Stimulated activated CD8-positive, alpha-beta memory T cell treated with anti-CD3 and anti-CD28 coated beads, Interleukin-2, amount 100 ng/mL, for 48 hours (primary cell): Measurements from ENCODE around the gene EID1.
"Not testable (repeated sequence)": the region's sequence is repeated elsewhere in the genome, so short reads cannot be mapped to it uniquely, and the experiment has no call there.

Experiments
- DNase-seq, 2 donors: peaks; one replicate each; pipeline ENCODE4 v3.0.0-alpha.2; 2020; ENCODE audit warnings: low read depth in 2 of 2

The EID1 gene, protein sequence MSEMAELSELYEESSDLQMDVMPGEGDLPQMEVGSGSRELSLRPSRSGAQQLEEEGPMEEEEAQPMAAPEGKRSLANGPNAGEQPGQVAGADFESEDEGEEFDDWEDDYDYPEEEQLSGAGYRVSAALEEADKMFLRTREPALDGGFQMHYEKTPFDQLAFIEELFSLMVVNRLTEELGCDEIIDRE

GRCh38 chr15:48877630-48878595, at the start of gene EID1:
Gene EID1 (plus strand): TSS chr15:48878134. CDS start chr15:48878177, 43 bp downstream.
- DNase-seq: peak; percentile 88 to 89

GRCh38 chr15:48828471-48828870, 49.5 kb upstream of the EID1 start:
- no peak for DNase-seq

GRCh38 chr15:48828906-48829305, 49.0 kb upstream of the EID1 start:
- DNase-seq: no peak

DNA sequence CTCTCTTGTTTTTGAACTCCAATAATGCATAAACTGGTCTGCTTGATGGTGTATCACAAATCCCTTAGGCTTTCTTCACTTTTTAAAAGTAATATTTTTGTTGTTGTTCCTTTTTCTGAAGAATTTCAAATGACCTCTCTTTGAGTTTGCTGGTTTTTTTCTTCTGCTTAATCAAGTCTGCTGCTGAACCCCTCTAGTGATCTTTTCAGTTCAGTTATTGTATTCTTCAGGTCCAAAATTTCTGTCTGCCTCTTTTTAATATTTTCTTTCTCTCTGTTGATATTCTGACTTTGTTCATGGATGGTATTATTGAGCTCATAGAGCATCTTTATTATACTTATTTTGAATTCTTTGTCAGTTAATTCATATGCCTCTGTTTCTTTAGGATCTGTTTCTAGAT, 45.3 kb upstream of the EID1 start:
- DNase-seq: no peak

DNA sequence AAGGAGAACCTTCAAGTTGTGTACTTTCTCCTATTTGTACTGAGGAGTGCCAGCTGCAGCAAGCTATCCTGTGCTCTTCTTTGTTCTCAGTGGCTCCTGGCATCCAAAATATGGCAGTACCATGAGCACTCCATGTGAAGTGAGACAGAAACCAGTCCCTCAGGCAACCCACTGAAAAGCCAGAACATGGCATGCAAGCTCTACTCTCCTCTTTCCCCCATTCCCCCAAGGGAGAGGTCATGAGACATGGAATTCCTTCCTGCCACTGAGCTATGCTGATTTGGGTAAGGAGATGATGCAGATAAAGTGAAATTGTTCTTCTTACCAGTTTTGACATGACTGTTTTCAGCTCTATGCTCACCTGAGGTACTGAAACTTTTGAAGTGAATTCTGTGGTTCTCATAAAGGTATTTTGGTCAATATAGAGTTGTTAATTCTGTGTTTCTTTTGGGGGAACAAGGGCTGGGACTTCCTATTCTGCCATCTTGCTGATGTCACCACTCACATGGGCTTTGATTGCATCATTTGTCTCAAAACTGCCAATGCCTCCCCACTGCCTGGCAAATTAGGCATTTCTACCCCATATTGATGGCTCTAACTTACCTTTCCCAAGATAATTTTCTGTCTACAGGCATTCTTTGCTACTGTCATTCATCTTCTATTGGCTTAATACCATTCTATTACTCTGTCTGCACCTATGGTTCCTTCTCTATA, 44.3 kb upstream of the EID1 start:
- no peak for DNase-seq

- no peak for DNase-seq
These were observed 43.2 kb upstream of the EID1 start for GRCh38 chr15:48834756-48835155.

GRCh38 chr15:48842501-48842900, 35.4 kb upstream of the EID1 start:
- DNase-seq: no peak

DNA sequence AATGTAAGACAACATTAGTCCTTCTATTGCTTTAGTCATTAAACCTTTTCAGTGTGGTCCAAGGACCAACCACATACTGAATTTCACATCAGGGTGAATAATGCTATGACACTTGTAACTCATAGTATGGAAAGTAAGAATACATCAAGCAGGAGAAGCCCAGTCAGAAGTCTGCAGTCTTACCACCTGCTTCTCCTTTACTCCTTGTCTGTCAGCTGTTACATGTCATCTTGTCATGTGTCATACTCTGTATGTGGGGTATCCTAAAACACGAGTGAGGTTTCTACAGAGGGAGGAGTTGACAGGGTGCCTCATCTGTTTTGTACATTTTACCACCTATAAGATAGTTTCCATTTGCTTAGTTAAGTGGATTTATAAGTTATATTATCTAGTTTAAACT, 32.8 kb upstream of the EID1 start:
- DNase-seq: no peak

DNA sequence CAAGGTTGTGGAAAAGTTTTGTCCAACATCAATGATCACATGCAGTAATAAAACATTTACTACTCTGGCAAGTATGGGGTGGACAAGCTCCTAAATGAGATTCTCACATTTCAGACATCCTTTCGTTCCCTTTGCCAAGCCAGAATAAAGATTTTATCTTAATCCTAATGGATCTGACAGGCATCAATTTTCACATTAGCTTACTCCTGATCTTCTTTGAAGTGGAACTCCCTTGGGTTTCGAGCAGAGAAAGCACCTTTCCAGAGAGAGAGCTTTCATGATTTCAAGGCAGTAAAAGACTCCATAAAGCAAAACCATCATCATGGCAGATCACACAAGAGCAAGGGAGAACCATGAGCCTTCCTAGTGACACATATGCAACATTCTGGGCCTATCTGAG, 27.3 kb upstream of the EID1 start:
- no peak for DNase-seq

- no peak for DNase-seq
These were observed 26.0 kb upstream of the EID1 start for GRCh38 chr15:48851956-48852355.

DNA sequence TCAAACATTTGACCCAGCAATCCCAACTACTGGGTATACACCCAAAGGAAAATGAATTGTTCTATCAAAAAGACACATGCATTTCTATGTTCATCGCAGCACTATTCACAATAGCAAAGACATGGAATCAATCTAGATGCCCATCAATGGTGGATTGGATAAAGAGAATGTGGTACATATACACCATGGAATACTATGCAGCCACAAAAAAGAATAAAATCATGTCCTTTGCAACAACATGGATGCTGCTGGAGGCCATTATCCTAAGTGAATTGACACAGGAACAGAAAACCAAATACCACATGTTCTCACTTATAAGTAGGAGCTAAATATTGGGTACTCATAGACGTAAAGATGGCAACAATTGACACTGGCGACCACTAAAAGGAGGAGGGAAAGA, 23.5 kb upstream of the EID1 start:
- DNase-seq: not testable (repeated sequence)

DNA sequence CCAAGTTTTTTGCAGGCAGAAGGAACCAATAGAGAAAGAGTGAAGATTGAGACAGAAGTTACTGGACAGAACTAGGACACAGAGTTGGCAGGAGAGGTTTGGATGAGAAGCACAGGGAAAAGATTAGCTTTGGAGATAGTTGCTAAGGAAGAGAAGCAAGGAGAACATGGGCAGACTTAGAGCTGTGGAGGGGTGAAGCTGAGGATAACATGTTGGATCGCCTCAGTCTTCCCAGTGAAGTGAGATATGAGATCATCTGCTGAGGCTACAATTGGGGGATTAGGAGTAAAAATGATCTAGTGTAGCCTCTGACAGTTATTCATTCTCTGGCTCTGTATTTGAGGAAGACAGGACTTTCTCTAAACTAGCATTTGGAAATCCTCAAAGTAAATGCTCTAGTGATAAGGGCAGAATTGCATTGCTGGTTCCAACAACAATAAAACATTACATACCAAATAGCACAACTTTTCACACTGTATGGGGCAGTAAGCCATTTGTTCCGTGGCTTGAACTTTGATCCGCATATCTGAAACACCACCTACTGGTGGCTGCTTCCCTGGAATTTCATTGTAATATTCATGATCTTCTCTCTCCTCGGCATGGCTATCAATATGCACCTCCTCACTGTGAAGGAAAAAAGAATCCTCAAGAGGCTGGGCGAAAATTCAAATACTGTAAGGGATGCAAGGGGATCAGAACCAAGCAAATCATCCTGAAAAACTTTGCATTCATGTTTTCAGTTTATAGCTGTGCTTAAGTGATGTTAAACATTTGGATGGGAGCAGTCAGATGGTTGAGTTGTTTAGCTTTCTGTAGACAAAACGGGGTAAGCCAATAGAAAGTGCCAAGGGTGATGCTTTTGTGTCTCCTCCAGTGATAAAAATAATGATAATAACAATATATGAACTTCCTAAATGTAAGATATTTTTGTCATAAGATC, 22.2 kb upstream of the EID1 start:
- no peak for DNase-seq

DNA sequence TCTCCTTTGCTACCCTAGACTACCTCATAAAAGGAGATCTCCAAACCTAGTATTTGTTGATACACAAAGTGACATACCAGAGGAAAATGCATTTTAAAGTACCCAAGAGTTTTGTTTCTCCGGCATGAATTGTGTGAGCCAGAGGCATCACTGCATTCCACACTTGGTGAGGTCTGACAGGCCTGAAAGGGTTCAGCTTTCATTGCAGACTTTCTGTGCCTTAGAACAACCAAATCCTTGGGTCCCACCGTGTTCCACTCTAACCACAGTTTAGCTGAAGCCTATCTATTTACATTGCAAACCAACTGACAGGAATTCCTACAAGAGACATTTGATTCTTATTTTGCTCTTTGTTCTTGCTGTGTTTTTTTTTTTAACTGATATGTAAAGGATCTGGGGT, 21.0 kb upstream of the EID1 start:
- DNase-seq: no peak

- DNase-seq: no peak
These were observed 19.5 kb upstream of the EID1 start for GRCh38 chr15:48858401-48858800.

- DNase-seq: no peak
These were observed 18.5 kb upstream of the EID1 start for GRCh38 chr15:48859426-48859825.

- no peak for DNase-seq
These were observed 16.0 kb upstream of the EID1 start for GRCh38 chr15:48861813-48862431.

DNA sequence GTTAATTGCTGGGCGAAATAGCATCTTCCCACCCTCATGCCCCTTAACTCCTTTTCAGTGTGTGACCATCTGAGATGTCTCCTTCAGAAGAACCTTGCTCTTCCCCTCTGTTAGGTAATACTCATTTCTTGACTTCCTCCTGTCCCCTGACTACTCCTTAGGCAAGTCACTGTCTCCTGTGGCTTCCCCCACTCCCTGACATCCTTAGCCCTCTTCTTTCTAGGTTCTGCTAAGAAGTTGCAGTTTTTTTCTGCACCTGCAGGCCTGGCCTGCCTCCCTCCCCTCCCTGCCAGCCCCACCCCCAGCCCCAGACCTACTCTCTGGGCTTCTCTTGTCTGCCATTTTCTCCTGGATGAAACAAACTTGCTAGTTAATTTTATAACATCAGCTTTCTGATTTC, 15.2 kb upstream of the EID1 start:
- DNase-seq: no peak

DNA sequence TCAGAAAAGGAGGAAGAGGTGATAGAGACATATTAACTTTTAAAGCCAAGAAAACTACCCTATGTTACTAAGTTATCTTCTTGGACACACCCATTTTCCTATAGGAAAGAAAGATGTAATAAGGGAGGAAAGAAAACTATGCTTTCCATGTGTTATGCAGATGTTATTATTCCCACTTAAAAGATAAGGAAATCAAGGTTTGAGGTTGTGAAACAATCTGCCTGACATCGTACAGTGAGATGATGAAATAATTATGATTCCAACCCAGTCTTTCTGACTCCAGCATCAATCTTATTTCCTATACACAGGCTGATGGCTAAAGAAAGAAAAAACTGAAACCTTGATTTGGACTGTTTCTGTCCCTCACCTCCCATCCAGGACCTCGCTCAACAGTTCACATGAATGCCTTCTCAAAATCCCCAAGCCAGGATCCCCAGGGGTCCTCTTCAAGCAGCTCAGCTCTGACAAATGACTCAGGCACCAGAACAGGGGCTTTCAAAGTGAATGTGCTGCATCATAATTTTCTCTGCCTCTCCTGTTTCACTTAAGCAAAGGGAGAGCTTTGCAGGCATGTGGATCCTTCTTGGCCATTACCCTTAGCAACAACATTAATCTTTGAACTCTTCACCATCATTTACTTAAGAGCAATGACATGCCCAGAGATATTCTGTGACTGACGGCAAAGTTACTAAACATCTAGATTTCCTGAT, 12.4 kb upstream of the EID1 start:
- DNase-seq: no peak

- DNase-seq: no peak
These were observed 11.8 kb upstream of the EID1 start for GRCh38 chr15:48866141-48866563.

DNA sequence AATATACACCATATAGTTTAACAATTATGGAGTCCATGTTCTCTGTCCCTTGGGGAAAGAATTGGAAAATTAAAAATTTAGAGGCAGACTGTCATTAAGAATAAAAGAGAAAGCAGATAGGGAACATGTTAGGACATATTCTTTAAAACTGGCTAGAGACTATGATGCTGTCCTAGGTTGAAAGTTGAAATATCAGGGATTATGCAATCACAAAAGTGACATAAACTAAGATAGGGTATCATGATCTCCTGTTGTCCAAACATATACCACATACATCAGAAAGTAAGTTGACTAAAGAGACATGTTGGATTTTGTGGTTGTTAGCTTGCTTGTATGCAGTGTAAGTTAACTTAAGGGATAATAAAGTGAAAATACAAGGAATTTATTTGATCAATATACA, 9.9 kb upstream of the EID1 start:
- no peak for DNase-seq
